HepG2 (cell line): ENCODE results near the gene DOK5. TPM values are rescaled to one million over a fixed set of nuclear protein-coding genes. Genes with fewer than 3 reads are reported as not detected.

Experiments used
- ATAC-seq: fragments of 200-7000 bp; cut with Tn5 transposase; 3 replicates; pipeline ENCODE4 v1.9.1; 2020; ENCODE audit warnings: mild to moderate bottlenecking, moderate library complexity
- BruUV-seq: library from RNA; stranded (reverse); fragments of 400-500 nt; replicated peaks from 2 replicates; lab custom pipeline; 2021; lab: Mats Ljungman, UMichigan
- CTCF ChIA-PET: fragments of 300-600 bp; formaldehyde crosslinking; extraction: SDS; loops from one replicate; lab custom pipeline; 2021; ENCODE audit warnings: low total read pairs, inconsistent platforms, low intra/inter-chr PET ratio; lab: Yijun Ruan, JAX
- POLR2A ChIA-PET: fragments of 350-600 bp; sonication (Branson Sonifier 250); formaldehyde crosslinking; loops from one replicate; lab custom pipeline; 2020; ENCODE audit warnings: antibody characterized with exemption, inconsistent platforms; lab: Yijun Ruan, JAX
- DNase-seq: peaks from one replicate; pipeline ENCODE4 v3.0.0-alpha.2; 2015; ENCODE audit warnings: low spot score
- FAIRE-seq: peaks from 3 replicates; lab custom pipeline; 2011; peaks lifted over from hg19 to GRCh38; lab: Jason Lieb, UNC
- H2AFZ ChIP-seq: one replicate; pipeline ENCODE4 v1.6.1; 2011; ENCODE audit warnings: low read length, inconsistent platforms
- H3K27ac ChIP-seq: fragments of 300-600 bp; 3 replicates; pipeline ENCODE4 v1.8.0; 2011; ENCODE audit warnings: mixed run types, mild to moderate bottlenecking, mixed read lengths, low read length, inconsistent platforms; ENCODE audit not compliant: insufficient read depth; ENCODE audit errors: extremely low read length
- H3K27me3 ChIP-seq, 2 experiments: fragments of 200-600 bp in 1 of 2; 2 replicates in 1 of 2; 3 replicates in 1 of 2; pipeline versions ENCODE4 v1.6.0 to v1.8.0; 2011; ENCODE audit warnings: low read length in 2 of 2, mild to moderate bottlenecking in 2 of 2, moderate library complexity in 2 of 2, inconsistent platforms in 1 of 2; ENCODE audit not compliant: insufficient read depth in 2 of 2, control insufficient read depth in 1 of 2
- H3K36me3 ChIP-seq, 2 experiments: fragments of 200-600 bp in 1 of 2; replicated peaks in 1 of 2; 2 replicates in 1 of 2; 3 replicates in 1 of 2; pipeline versions ENCODE4 v1.5.1 to v1.8.0; 2011; ENCODE audit warnings: low read length in 2 of 2, inconsistent platforms in 1 of 2; ENCODE audit not compliant: insufficient read depth in 2 of 2, control insufficient read depth in 1 of 2
- H3K4me1 ChIP-seq: 2 replicates; pipeline ENCODE4 v1.5.1; 2012; ENCODE audit warnings: low read length, inconsistent platforms; ENCODE audit not compliant: insufficient read depth
- H3K4me2 ChIP-seq: 2 replicates; pipeline ENCODE4 v1.6.0; 2011; ENCODE audit warnings: low read depth, low read length, inconsistent platforms
- H3K4me3 ChIP-seq, 3 experiments: fragments of 200-600 bp in 1 of 3; sonication (generic), shearing (Covaris generic) in 1 of 3; replicated peaks in 1 of 3; 2 replicates each; pipeline ENCODE4 v1.5.1; 2011 to 2016; ENCODE audit warnings: low read length in 3 of 3, inconsistent platforms in 2 of 3, low read depth in 2 of 3, mild to moderate bottlenecking in 2 of 3, control low read depth in 1 of 3, mixed read lengths in 1 of 3; ENCODE audit not compliant: insufficient read depth in 1 of 3
- H3K79me2 ChIP-seq: one replicate; pipeline ENCODE4 v1.6.1; 2011; ENCODE audit warnings: low read length, inconsistent platforms; ENCODE audit not compliant: insufficient read depth
- H3K9ac ChIP-seq: 2 replicates; pipeline ENCODE4 v1.6.0; 2011; ENCODE audit warnings: mild to moderate bottlenecking, low read depth, low read length, inconsistent platforms; ENCODE audit not compliant: insufficient read depth
- H3K9me3 ChIP-seq: 2 replicates; pipeline ENCODE4 v1.5.1; 2012; ENCODE audit warnings: mild to moderate bottlenecking, low read length
- H4K20me1 ChIP-seq: 2 replicates; pipeline ENCODE4 v1.6.0; 2011; ENCODE audit warnings: inconsistent platforms, mild to moderate bottlenecking, low read length, moderate library complexity; ENCODE audit not compliant: insufficient read depth
- CSRNP1 ChIP-seq: sonication (generic); formaldehyde crosslinking; IDR thresholded peaks from 2 replicates; pipeline ENCODE4 v1.8.1; 2023; ENCODE audit warnings: mild to moderate bottlenecking, missing genetic modification reagents
- MLXIP ChIP-seq: sonication (generic); formaldehyde crosslinking; IDR thresholded peaks from 2 replicates; pipeline ENCODE4 v1.9.0; 2021; ENCODE audit warnings: missing genetic modification reagents, borderline replicate concordance
- MZF1 ChIP-seq: sonication (generic); formaldehyde crosslinking; IDR thresholded peaks from 2 replicates; pipeline ENCODE4 v1.8.1; 2023; ENCODE audit warnings: mild to moderate bottlenecking, missing genetic modification reagents, borderline replicate concordance
- ZBTB44 ChIP-seq: sonication (generic); formaldehyde crosslinking; IDR thresholded peaks from 2 replicates; pipeline ENCODE4 v1.4.0; 2020; ENCODE audit warnings: missing genetic modification reagents
- ZNF318 ChIP-seq: sonication (generic); formaldehyde crosslinking; IDR thresholded peaks from 2 replicates; pipeline ENCODE4 v1.4.0; 2020; ENCODE audit warnings: mild to moderate bottlenecking, missing genetic modification reagents
- ZNF839 ChIP-seq: sonication (generic); formaldehyde crosslinking; IDR thresholded peaks from 2 replicates; pipeline ENCODE4 v1.4.0; 2020; ENCODE audit warnings: missing genetic modification reagents, mild to moderate bottlenecking, borderline replicate concordance
- WGBS: methylation state at CpG from one replicate; pipeline ENCODE4 v1.1.6; 2017; ENCODE audit warnings: low lambda C conversion rate; 5-methylcytosine and 5-hydroxymethylcytosine counted together
- in situ Hi-C: cut with HindIII; loops from 2 replicates; pipeline ENCODE4 v1.10.0; 2017; ENCODE audit warnings: low pct_unique_long_range_greater_than_20kb; ENCODE audit not compliant: extremely low pct_ligation_motif_present
- intact Hi-C: fragments of 100-400 bp; cut with micrococcal nuclease; formaldehyde crosslinking; loops from one replicate; pipeline ENCODE4 v1.10.0; 2022; ENCODE audit not compliant: unreplicated experiment
- polyA plus RNA-seq, 8 experiments: library from polyadenylated mRNA; depleted of rRNA in 3 of 8; stranded (reverse) in 7 of 8; unstranded in 1 of 8; fragments of >200 nt; fragmentation: Illumina TruSeq in 4 of 8; extraction: Trizol in 4 of 8; gene quantifications; 2 replicates each; pipeline versions ENCODE4 v1.2.1 to v1.2.3, GENCODE V29; 2011 to 2016; ENCODE audit warnings: low read depth in 4 of 8, missing spikeins in 1 of 8, mixed read lengths in 1 of 8; ENCODE audit not compliant: insufficient read depth in 1 of 8
- total RNA-seq, 5 experiments: library from RNA; depleted of rRNA; stranded (reverse); fragments of >200 nt; fragmentation: Illumina TruSeq; extraction: Trizol; gene quantifications; 2 replicates each; pipeline ENCODE4 v1.2.3, GENCODE V29; 2016; ENCODE audit warnings: low read depth in 1 of 5

DOK5 gene
- total and polyA plus RNA-seq, 2 of the 13 experiments (the other 11 are each of a cell fraction or from before 2014, with no cell fraction given), result not detected

GRCh38 chr20:54661265-54661664 lies 185.9 kb downstream of the DOK5 start:
- WGBS, result 17% methylated on average over 3 of the region's 3 CpGs
- ChIA-PET POLR2A (no interaction called here), CTCF (no interaction called here)
- no TSS peak for BruUV-seq
- Histone ChIP-seq H3K79me2 (no peaks in the 10 kb centered on the region), H3K9ac (no peak overlapping the region), H2AFZ (no peak overlapping the region), H3K27ac (no peak overlapping the region), H3K4me1 (peaks cover 7% of the 10 kb centered on the region; the same call in 1 of the 2 replicates), H3K4me3 (no peak overlapping the region), H3K36me3 (no peaks in the 10 kb centered on the region), H4K20me1 (no peaks in the 10 kb centered on the region), H3K27me3 (peaks cover 0 to 23% of the 10 kb centered on the region in 2 experiments; a peak in 3 of 5 replicates), H3K4me2 (no peak overlapping the region), H3K9me3 (no peaks in the 10 kb centered on the region)
- ATAC-seq (no peak), DNase-seq (no peak), FAIRE-seq (no peak)
- intact Hi-C loops (no loop called here), in situ Hi-C loops (loop anchor here (25.0 kb wide), 1 partner anchor 1901 kb away; no protein-coding TSS in a partner anchor)
- TF ChIP-seq MZF1 (CRISPR knock-in tag) (no peak), ZNF839 (no peak), MLXIP (CRISPR knock-in tag) (no peak), ZBTB44 (no peak), ZNF318 (CRISPR knock-in tag) (no peak), CSRNP1 (CRISPR knock-in tag) (no peak)
